ENCODE data around the gene CPN2.

CPN2 gene

GRCh38 chr3:194392576-194392975 lies 41.4 kb upstream of the CPN2 start:
- TF ChIP-seq SIN3A (IDR thresholded peaks at IDR 0.05; ENCODE audit: borderline replicate concordance, insufficient read depth, low read length) (no peak), POLR2AphosphoS5 (IDR thresholded peaks at IDR 0.05; ENCODE audit: low read depth, low read length) (no peak), TAF1 (IDR thresholded peaks at IDR 0.05; ENCODE audit: borderline replicate concordance, insufficient read depth, low read length) (no peak), REST (IDR thresholded peaks at IDR 0.05; ENCODE audit: insufficient read depth in 1 of 2, low read depth in 2 of 2, low read length in 2 of 2) (no peak), FOXP2 (optimal IDR thresholded peaks at IDR 0.05; ENCODE audit: borderline replicate concordance, extremely low read depth, extremely low read length, insufficient read depth) (no peak)

- no peak for TF ChIP-seq FOXP2 (optimal IDR thresholded peaks at IDR 0.05; ENCODE audit: borderline replicate concordance, extremely low read depth, extremely low read length, insufficient read depth)
- no peak for TF ChIP-seq TAF1 (IDR thresholded peaks at IDR 0.05; ENCODE audit: borderline replicate concordance, insufficient read depth, low read length)
- no peak for TF ChIP-seq REST (IDR thresholded peaks at IDR 0.05; ENCODE audit: insufficient read depth in 1 of 2, low read depth in 2 of 2, low read length in 2 of 2)
- no peak for TF ChIP-seq SIN3A (IDR thresholded peaks at IDR 0.05; ENCODE audit: borderline replicate concordance, insufficient read depth, low read length)
- TF ChIP-seq POLR2AphosphoS5 (IDR thresholded peaks at IDR 0.05; ENCODE audit: low read depth, low read length), result no peak
These were observed 39.7 kb upstream of the CPN2 start for GRCh38 chr3:194390835-194391234.

- TF ChIP-seq TAF1 (IDR thresholded peaks at IDR 0.05; ENCODE audit: borderline replicate concordance, insufficient read depth, low read length) (no peak), FOXP2 (optimal IDR thresholded peaks at IDR 0.05; ENCODE audit: borderline replicate concordance, extremely low read depth, extremely low read length, insufficient read depth) (no peak), POLR2AphosphoS5 (IDR thresholded peaks at IDR 0.05; ENCODE audit: low read depth, low read length) (no peak), REST (IDR thresholded peaks at IDR 0.05; ENCODE audit: insufficient read depth in 1 of 2, low read depth in 2 of 2, low read length in 2 of 2) (no peak), SIN3A (IDR thresholded peaks at IDR 0.05; ENCODE audit: borderline replicate concordance, insufficient read depth, low read length) (no peak)
These were observed 38.1 kb upstream of the CPN2 start for GRCh38 chr3:194389269-194389668.

GRCh38 chr3:194387926-194388418 lies 36.8 kb upstream of the CPN2 start:
- TF ChIP-seq FOXP2 (optimal IDR thresholded peaks at IDR 0.05; ENCODE audit: borderline replicate concordance, extremely low read depth, extremely low read length, insufficient read depth), result no peak
- no peak for TF ChIP-seq SIN3A (IDR thresholded peaks at IDR 0.05; ENCODE audit: borderline replicate concordance, insufficient read depth, low read length)
- TF ChIP-seq POLR2AphosphoS5 (IDR thresholded peaks at IDR 0.05; ENCODE audit: low read depth, low read length), result no peak
- no peak for TF ChIP-seq TAF1 (IDR thresholded peaks at IDR 0.05; ENCODE audit: borderline replicate concordance, insufficient read depth, low read length)
- TF ChIP-seq REST (IDR thresholded peaks at IDR 0.05; ENCODE audit: insufficient read depth in 1 of 2, low read depth in 2 of 2, low read length in 2 of 2), result no peak

GRCh38 chr3:194387276-194387675 lies 36.1 kb upstream of the CPN2 start:
- TF ChIP-seq REST (IDR thresholded peaks at IDR 0.05; ENCODE audit: insufficient read depth in 1 of 2, low read depth in 2 of 2, low read length in 2 of 2) (no peak), TAF1 (IDR thresholded peaks at IDR 0.05; ENCODE audit: borderline replicate concordance, insufficient read depth, low read length) (no peak), FOXP2 (optimal IDR thresholded peaks at IDR 0.05; ENCODE audit: borderline replicate concordance, extremely low read depth, extremely low read length, insufficient read depth) (no peak), SIN3A (IDR thresholded peaks at IDR 0.05; ENCODE audit: borderline replicate concordance, insufficient read depth, low read length) (no peak), POLR2AphosphoS5 (IDR thresholded peaks at IDR 0.05; ENCODE audit: low read depth, low read length) (no peak)

Data from PFSK-1 (cell line).